HG03039 (cell line): ENCODE results near the gene ARID3B.
"Not testable (repeated sequence)": the region's sequence is repeated elsewhere in the genome, so short reads cannot be mapped to it uniquely, and the experiment has no call there.

Experiments
- ATAC-seq: cut with Tn5 transposase; IDR thresholded peaks from one replicate; pipeline ENCODE4 v1.9.1; 2021; ENCODE audit warnings: mild to moderate bottlenecking, moderate library complexity; ENCODE audit not compliant: unreplicated experiment

ARID3B gene

DNA sequence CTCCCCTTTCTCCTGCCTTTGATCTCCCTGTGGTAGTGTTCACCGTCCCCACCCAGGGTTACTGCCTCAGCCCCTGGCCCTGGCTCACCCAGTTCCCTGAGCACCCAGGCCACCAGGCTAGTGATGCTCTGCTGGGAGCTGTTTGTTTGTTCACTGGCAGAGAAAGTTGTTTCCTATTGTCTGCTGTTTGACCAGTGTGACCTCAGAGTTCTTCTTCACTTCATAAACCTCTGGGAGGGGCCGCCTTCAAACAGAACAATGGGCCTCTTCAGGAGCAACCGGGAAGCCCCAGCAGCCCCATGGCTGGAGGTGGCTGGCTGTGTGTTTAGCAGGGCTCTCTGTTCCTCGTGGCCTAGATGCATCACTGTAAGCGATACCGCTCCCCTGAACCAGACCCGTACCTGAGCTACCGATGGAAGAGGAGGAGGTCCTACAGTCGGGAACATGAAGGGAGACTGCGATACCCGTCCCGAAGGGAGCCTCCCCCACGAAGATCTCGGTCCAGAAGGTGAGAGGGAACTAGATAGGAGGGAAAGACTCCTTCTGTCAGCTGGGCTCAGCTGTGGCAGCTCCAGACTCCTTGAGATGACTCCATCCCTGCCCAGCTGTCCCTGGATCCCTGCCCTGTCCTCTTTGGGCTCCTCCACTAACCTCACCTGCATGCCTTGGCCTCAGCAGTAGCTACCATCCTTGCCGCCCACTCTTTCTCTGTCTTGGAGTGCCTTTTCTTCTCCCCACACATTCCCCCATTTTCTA lies 78.0 kb downstream of the ARID3B start:
- no peak for ATAC-seq

DNA sequence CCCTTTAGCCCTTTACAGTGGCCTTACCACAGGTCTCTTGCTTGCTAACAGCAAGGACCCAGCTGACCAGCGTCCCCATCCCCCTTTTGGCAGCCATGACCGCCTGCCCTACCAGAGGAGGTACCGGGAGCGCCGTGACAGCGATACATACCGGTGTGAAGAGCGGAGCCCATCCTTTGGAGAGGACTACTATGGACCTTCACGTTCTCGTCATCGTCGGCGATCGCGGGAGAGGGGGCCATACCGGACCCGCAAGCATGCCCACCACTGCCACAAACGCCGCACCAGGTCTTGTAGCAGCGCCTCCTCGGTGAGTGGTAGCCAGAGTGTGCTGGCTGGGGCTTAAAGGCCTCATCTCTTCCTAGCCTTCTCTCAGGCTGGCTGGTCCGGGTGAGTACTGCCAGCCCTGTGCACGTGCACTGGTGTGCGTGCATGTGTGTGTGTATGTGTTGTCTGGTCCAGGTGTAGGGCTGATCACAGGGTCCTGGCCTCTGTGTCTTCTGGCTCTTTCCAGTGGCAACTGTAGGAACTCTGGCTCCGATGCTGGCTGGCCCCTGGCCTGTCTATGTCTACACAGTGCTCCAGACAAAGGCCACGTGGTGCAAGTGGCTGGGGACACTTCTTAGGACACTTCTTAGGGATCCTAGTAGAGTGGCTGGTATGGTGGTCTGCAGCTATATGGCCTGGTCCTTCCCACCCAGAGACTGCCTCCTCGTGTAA lies 79.1 kb downstream of the ARID3B start:
- no peak for ATAC-seq

DNA sequence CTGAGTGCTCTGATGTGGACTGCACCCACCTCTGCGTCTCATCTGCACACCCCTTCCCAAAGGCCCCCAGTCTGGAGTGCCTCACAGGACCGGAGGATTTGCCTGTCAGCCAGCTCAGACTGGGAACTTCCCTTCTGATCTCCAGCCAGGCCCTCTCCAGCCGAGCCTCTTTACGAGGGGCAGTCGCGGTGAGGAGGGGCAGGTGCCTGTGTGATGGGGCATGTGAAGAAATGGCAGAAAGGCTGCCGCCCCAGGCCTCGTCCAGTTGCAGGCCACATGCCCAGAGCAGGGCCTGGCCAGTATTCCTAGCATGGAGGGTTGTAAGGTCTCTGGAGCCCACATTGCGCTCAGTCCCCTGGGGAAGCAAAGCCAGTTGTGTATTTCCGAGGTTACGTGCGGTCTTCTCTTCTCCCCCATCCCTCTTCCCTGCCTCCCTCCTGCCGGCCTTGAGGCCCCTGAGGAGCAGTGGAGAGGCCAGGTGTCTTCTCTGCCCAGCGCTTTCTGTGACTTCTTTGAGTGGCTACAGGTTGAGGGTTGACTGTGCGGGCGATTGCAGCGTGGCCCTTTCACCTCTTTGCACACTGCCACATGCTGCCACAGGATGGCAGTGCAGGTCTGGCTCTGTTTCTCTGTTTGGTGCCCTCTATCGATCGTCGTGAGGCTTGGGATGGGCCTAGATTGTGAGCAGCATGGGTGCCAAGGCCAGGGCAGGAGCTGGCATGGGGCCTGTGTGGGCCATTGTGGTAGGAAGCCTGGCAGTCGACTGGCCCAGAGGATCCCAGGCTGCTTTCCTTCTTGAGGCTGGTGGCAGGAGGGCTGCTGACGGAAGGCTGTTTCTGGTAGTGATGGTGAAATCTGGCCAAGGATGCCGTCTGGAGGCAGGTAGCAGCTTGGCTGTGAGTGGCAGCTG lies 79.9 kb downstream of the ARID3B start:
- ATAC-seq, result no peak

DNA sequence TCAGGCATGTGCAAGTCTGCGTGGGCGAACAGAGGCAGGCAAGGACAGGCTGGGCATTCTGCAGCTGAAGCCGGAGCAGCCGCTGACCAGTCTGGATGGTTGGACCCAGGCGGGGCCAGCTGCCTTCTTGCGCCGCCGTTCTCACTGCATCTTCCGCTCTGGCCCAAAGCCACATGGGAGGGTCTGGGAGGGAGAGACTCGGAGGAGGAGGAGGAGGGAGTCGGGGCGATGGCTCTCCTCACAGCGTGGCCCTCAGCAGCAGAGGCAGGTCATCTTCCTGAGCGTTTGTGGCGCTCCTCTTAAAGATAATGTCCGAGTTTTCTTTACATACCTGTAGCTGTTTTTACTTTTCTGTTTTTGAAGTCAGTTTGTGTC lies 80.5 kb downstream of the ARID3B start:
- ATAC-seq, result no peak

DNA sequence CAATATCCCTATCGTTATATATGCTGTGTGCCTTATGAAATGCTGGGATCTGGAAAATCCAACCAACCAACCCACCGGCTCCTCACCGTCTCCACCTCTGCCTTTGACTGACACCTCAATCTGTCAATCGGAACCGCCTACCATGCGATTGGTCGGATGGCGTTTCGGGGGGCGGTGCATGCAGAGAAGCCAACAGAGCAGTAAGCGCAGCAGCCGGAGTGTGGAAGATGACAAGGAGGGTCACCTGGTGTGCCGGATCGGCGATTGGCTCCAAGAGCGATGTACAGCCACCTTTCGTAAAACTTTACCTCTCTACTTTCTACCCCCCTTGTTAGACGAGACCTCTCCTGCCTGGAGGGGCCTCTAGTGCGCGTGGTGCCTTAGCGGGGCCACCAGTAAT lies 80.9 kb downstream of the ARID3B start:
- no peak for ATAC-seq

DNA sequence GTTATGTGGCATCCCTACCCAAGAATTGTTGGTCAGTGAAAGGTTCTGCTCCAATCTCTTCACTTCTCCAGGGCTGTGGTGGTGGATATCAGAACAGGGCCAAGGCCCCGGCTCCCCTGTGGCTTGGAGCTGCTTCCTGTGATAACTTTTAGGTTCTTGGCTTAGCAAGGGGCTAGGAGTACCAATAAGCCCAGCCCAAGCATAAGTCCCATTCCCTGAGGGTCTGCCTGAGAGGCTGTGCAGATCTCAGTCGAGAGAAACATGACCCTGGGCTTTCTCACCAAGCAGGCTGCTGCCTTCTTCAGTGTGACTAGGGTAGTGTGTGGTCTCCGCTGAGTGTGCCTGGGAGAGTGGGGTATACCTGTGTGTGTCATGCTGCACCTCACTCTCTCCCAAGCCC lies 81.7 kb downstream of the ARID3B start:
- ATAC-seq, result no peak

DNA sequence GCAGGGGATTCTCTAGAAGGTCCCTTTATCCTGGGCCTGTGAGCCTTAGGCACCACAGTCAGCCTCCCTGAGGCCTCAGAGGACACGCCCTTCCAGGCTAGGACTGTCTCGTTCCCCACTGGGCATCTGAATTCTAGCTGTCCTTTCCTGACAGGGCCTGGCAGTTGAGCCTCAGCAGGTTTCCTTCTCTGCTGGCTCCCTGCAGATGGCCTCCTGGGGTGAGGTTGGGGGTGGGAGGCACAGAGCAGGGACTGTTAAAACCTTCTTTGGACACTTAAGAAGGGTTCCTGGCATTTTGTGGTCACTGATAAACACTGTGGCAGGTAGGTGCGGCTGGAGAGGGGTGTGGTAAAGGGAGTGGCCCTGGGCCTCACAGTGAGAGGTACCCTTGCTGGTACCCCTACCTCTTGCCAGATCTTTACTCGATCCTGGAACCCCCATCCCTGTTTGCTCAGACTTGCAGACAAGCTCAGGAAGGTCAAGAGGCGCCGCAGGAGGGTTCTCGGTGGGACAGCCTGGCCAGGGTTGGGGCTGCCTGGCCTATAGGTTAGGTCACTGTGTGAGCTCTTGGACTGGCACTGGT lies 83.1 kb downstream of the ARID3B start:
- ATAC-seq, result no peak

DNA sequence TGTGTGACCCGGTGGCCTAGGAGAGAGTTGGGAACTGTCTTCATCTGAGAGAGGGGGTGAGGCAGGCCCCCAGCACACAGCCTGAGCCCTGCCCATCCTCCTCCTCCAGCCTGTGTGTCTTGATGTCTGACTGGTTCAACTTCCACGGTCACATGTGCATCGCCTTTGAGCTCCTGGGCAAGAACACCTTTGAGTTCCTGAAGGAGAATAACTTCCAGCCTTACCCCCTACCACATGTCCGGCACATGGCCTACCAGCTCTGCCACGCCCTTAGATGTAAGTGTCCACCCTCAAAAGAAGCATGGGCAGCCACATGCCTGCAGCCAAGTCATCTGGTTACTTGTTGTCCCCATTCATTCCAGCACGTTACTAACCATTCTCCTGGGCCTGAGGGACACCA lies 84.7 kb downstream of the ARID3B start:
- ATAC-seq, result no peak

DNA sequence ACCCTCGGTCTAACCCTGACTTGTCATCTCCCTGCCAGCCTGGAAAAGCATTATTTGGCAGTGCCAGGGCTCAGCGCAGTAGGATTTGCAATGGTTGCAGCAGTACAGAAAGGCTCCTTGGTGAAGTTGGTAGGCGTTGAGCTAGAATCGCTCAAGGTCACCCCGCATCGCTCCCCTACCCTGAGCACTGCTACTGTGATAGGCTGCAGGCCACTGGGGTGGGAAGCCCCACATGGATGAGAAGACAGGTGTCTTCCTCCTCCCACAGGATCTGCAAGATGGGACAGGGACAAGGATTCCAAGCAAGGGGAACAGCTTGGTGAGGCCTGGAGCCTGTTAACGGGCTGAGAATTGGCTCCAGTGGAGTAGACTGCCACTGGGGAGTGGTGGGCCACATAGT lies 85.3 kb downstream of the ARID3B start:
- ATAC-seq, result no peak

DNA sequence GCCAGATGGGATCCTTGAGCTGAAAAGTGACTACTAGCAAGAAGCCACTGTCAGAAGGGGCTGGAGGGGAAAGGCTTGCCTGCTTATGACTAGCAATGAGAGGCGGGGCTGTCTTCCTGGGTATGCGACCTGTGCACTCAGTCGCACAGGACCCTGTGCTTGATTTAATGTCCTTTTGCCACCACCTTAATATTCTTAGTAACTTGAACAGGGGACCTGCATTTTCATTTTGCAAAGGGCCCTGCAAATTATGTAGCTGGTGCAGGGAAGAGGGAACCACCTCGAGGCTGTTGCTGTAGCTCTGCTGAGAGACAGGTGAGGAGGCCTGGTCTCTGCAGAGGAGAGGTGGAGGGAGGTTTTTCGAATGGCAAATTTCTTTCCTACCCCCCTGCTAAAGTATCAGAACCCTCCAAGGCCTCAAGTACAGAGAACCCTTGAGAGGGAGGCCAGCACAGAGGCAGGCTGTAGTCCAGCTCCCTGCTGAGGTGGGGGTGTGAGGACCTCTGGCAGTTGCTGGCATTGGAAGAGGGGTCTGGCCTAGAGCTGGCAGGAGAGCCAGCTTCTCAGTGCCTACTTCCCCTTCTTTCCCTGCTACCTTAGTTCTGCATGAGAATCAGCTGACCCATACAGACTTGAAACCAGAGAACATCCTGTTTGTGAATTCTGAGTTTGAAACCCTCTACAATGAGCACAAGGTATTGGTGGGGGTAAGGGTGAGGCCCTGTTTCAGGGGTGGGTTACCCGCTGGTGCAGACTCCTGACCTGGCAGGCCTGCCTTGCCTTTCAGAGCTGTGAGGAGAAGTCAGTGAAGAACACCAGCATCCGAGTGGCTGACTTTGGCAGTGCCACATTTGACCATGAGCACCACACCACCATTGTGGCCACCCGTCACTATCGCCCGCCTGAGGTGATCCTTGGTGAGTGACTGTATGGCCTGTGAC lies 86.0 kb downstream of the ARID3B start:
- no peak for ATAC-seq

DNA sequence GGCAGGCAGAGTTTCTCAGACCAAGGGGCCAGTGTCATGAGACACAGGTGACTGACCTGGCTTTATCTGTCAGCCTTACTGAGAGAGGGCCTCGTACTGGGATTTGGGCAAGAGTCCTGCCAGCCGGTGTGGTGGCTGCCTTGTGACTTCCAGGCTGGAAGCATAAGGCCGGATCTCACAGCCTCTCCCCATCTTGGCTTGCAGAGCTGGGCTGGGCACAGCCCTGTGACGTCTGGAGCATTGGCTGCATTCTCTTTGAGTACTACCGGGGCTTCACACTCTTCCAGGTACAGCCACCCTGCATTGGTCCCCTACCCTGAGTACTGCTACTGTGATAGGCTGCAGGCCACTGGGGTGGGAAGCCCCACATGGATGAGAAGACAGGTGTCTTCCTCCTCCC lies 86.7 kb downstream of the ARID3B start:
- ATAC-seq, result no peak

DNA sequence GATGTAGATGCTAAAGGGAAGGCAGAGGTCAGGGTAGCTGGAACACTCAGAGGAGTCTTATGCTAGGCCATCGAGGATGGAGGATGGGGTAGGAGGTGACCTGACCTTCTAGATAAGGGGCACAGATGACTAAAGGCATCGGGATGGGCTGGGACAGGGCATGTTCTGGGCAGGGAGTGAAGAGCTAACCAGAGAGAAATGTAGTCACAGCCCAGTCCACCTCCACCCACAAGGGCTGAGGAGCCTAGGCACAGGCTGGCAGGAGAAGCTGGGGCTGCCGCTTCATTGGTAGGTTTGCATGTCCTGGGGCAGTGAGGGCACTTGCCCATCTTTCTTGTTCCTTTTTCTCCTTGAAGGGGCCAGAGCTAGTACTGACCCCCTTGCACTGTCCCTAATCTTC lies 87.2 kb downstream of the ARID3B start:
- ATAC-seq, result no peak

DNA sequence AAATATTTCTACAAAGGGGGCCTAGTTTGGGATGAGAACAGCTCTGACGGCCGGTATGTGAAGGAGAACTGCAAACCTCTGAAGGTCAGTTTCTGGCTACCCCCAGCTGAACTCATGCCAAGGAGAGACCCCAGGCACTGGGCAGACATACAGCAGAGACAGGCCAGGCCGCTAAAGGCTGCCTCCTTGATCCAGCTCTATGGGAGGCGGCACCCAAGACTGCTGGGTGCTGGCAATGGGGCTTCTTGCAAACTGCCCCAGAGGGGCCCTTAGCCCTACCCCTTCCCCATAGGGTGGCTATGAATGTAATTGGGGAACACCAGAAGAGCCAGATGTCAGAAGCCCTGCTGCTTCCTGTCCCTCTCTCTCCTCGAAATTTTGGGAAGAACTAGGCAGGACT lies 87.9 kb downstream of the ARID3B start:
- no peak for ATAC-seq

DNA sequence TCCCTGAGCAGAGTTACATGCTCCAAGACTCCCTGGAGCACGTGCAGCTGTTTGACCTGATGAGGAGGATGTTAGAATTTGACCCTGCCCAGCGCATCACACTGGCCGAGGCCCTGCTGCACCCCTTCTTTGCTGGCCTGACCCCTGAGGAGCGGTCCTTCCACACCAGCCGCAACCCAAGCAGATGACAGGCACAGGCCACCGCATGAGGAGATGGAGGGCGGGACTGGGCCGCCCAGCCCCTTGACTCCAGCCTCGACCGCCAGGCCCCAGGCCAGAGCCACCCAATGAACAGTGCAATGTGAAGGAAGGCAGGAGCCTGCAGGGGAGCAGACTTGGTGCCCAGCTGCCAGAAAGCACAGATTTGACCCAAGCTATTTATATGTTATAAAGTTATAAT lies 88.7 kb downstream of the ARID3B start:
- ATAC-seq, result not testable (repeated sequence)

DNA sequence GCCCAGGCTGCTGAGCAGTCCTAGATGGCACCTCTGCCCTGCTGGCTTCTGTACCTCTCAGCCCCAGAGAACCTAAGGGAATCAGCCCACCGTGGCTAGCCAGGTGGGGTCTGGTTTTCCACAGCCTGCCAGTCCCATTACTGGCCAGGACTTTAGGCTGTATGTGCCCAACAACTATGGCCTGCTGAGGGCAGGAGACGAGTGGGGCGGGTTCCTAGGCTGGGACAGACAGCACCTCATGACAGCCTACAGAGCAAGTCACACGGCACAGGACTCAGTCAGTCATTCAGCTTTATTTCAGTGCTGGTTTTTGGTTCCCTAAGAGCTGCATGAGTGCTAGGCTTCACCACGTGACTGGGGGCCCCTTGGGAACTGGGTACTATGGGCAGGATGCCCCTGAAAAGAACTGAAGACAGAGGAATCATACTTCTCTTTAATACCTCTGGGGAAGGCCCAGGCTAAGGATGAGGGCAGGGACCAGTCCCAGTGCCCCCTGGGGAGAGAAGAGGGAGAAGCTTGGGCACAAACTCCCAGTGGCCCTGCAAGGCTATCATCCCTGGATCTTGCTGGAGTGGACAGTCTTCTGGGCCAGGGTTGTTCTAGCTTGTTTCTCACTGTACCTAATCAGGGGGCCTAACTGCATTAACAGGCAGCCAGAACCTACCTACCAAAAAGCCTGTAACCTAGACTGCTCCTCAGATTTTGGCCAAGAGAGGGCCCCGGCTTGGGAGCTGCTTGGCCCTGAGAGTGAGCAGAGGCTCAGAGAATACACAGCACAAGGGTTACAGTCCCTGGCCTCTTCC lies 89.5 kb downstream of the ARID3B start:
- ATAC-seq, result no peak

DNA sequence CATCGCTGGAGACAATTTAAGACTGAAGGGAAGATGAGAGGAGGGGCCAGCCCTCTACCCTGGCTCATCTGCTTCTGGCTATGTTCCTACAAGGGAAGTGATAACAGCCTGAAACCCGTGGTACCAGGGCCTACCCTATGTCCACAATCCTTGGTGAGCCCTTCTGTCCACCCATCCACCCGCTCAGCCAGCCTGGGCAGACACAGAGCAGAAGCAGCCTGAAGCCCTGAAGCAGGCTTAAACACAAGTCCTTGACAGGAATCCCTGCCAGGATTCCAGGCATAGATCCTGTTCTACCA lies 90.0 kb downstream of the ARID3B start:
- no peak for ATAC-seq

DNA sequence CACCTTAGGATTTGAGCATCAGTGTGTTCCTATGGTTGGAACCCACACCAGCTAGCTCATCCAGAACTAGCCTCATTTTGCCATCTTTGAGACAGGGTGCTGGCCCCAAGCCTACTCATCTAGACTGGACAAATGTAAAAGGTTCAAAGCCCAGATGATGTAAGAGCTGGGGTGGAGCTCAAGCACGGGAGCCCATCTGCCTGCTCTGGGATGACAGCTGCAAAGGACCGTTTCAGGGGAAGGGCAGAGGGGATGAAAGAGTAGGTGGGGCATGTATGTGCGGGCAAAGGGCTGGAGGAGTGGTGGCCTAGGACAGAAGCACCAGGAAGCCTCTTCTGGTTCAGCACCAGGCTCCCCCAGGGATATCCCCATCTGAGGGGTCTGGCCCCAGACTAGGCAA lies 90.4 kb downstream of the ARID3B start:
- no peak for ATAC-seq

DNA sequence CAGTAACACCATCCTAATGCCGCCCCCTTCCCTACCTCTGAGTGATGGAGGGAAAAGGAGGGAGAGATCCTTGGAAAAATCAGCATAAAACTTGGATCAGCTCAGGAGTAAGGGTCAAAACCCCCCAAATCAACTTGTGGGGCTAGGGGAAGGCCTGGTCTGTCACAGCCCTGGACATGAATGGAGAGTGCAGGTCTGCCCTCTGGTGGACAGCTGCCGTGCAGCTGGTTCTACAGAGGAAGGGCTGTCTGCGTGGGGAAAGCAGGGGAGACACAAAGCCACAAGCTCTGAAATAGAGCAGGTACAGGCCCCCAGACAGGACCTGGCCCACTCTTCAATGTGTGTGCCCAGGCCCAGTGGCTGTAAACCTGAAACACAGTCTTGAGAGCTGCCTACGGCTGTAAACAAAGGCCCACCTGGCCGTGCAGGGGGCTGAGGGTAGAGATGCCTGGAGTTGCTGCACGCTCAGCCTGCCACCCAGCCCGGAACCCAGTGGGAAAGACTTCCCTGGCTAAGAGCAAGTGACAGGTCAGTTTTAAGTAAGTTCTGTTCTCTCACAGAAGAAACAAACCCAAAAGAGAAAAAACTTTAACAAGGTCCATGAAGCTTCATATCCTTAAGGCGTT lies 91.0 kb downstream of the ARID3B start:
- ATAC-seq, result no peak

DNA sequence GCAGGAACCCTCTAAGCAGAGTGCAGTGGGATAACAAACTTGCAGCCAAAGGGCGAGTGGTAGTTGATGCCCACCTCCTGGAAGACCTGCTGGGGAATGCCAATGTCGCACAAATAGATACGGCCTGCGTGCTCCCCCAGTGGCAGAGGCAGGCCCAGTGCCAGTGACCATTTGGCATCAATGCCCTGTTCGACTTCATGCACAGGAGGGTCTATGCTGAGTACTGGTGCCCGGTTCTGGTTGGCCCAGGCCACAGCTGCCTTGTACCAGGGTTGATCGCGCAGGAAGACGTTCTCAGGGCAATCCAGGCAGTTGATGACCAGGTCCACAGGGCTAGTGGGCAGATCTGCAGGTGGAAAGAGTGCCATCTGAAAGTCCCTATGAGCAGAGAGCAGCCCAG lies 91.6 kb downstream of the ARID3B start:
- ATAC-seq, result no peak
